Smooth muscle cell of the pulmonary artery (primary cell): Measurements from ENCODE around the gene TMEM201. TPM values are rescaled to one million over a fixed set of nuclear protein-coding genes. Genes with fewer than 3 reads are reported as not detected.

Experiments used
- total RNA-seq: library from RNA; depleted of rRNA; stranded (reverse); fragments of >200 nt; gene quantifications from 2 replicates; pipeline ENCODE4 v1.2.3, GENCODE V29; 2014

TMEM201 gene, protein sequence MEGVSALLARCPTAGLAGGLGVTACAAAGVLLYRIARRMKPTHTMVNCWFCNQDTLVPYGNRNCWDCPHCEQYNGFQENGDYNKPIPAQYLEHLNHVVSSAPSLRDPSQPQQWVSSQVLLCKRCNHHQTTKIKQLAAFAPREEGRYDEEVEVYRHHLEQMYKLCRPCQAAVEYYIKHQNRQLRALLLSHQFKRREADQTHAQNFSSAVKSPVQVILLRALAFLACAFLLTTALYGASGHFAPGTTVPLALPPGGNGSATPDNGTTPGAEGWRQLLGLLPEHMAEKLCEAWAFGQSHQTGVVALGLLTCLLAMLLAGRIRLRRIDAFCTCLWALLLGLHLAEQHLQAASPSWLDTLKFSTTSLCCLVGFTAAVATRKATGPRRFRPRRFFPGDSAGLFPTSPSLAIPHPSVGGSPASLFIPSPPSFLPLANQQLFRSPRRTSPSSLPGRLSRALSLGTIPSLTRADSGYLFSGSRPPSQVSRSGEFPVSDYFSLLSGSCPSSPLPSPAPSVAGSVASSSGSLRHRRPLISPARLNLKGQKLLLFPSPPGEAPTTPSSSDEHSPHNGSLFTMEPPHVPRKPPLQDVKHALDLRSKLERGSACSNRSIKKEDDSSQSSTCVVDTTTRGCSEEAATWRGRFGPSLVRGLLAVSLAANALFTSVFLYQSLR
- total RNA-seq = 4.2 and 7.3 TPM in 2 replicates

DNA sequence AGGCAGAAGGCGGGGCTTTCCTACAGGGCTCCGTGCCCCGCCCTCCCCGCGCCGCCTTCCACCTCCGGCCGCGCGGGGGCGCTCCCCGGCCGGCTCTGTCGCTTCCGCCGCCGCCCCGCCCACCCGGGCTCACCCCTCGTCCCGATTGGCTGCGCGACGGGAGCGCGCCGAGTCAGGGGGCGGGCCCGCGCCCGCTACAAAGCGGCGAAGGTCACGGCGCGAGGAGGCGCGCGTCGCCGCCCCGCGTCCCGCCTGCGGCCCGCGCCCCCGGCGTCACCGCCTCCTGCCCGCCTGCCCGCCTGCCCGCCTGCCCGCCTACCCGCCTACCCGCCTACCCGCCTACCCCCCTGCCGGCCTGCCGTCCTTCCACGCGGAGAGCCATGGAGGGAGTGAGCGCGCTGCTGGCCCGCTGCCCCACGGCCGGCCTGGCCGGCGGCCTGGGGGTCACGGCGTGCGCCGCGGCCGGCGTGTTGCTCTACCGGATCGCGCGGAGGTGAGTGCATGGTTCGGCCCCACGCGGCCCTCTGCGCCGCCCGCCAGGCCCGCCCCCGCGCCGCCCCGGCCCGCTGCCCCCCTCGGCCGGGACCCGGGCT, at the start of gene TMEM201:
Gene TMEM201, plus strand, starts transcription at position 361 of the 593 bp plus-strand sequence. Its CDS starts 20 bp downstream, at position 381.

DNA sequence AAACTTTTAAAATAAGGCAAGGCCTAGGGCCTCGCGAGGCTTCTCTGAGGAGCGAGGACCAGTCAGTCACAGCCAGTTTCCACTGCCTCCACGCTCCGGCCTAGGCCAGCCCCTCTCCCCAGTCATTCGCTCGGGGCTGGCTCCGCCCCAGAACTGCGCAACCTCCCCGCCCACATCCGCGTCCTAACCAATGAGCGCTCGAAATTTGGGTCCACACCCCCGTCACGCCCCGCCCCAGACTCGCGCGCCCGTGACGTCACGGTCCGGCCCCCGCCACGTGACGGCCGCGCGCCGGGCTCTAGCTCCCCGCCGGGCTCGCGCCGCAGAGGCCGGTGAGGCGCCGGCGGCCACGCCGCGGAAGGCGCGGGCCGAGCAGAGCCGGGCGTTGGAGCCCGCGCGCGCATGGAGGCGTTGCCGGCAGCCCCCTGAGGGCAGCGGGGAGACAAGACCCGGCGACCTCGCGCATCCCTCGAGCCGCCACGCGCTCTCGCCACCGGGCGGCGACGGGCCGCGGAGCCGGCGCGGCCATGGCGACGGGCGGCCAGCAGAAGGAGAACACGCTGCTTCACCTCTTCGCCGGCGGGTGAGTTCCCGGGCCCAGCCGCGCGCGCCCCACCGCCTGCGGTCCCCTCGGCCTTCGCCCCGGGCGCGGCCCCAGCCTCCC, 49.4 kb upstream of the TMEM201 start, which contains the start of gene SLC25A33:
Gene SLC25A33, plus strand, starts transcription at position 301 of the 664 bp plus-strand sequence. Its CDS starts 227 bp downstream, at position 528.

DNA sequence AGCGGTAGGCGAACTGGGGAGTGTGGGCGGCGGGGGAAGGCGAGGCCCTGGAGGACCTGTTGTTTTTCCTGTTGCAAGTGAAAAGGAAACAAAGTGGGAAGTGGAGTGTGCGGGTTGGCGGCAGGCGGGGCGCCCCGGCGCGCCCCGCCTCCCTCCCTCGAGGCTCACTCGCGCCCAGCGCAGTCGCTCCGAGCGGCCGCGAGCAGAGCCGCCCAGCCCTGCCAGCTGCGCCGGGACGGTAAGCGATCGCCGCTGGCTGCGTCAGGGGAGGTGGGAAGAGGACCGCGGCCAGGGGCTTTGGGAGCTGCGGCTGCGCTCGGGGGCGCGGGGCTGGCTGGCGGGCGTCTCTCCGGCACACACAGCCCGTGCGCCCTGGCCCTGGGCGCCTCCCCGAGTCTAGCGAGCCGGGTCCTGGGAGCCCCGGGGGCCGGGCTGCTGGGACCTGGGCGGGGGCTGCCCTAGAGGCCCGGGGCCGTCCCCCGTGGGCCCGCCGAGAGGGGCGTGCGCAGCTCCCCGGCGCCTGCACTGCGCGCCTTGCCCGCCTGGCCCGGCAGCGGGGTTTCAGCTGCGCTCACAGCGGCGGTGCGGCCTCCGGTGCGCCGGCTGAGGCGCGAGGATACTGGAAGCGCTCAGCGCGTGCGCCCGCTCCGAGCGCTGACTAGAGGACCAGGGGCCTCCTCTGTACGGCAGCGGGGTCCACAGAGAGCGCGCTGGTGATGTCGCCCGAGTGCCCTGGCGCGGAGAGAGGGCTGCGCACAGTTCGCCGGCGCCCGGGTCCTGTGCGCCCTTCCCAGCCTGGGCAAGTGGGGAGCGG, 63.1 kb downstream of the TMEM201 start, which contains the start of gene PIK3CD:
Gene PIK3CD, plus strand, starts transcription at position 167 of the 814 bp plus-strand sequence. CDS start 58,725 bp downstream, outside the sequence.

Other genes starting within 250 kb of the TMEM201 start
- gene SLC25A33, start 49.4 kb upstream of the TMEM201 start, total RNA-seq = 3.5 and 5.4 TPM in 2 replicates
- 3.3 and 7.9 TPM in 2 replicates for gene PIK3CD, start 62.8 kb downstream of the TMEM201 start, total RNA-seq
- gene CLSTN1, start 235.1 kb downstream of the TMEM201 start, total RNA-seq = 211 and 251 TPM in 2 replicates